GM21576 (cell line): ENCODE data around the gene WDR1.

Experiments
- ATAC-seq: cut with Tn5 transposase; IDR thresholded peaks from one replicate; pipeline ENCODE4 v1.9.1; 2021; ENCODE audit warnings: mild to moderate bottlenecking, moderate library complexity; ENCODE audit not compliant: unreplicated experiment

WDR1 gene

GRCh38 chr4:10048941-10049697, 67.5 kb downstream of the WDR1 start:
- ATAC-seq = no peak

DNA sequence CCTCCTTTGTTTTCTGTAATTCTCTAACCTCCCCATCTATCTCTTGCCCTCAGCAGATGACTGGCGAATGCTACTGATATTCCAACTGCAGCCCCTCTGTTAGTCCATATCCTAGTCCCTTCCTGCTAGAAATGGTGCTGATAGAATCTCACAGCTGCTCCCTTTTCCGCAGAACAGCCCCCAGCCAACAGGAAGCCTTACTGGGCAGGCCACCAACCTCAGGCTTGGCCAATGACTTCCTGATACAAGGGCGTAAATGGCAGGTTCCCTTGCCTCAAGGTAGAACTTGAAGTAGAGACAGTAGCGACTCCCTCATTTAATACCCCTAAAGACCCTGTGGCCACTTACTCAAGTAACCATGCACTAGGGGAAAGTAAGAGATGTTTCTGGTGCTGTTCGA, 68.6 kb downstream of the WDR1 start:
- no peak for ATAC-seq

DNA sequence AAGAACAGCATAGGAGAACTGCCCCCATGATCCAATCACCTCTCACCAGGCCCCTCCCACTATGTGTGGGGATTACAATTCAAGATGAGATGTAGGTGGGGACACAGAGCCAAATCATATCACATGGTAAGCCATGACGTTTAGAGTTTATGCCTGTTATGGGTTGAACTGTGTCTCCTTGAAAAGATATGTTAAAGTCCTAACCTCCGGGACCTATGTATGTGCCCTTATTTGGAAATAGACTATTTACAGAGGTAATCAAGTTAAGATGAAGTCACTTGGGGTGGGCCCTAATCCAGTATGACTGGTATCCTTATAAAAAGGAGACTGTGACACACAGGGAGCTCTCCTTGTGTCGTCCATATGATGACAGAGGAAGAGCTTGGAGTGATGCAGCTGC, 70.1 kb downstream of the WDR1 start:
- ATAC-seq = no peak

DNA sequence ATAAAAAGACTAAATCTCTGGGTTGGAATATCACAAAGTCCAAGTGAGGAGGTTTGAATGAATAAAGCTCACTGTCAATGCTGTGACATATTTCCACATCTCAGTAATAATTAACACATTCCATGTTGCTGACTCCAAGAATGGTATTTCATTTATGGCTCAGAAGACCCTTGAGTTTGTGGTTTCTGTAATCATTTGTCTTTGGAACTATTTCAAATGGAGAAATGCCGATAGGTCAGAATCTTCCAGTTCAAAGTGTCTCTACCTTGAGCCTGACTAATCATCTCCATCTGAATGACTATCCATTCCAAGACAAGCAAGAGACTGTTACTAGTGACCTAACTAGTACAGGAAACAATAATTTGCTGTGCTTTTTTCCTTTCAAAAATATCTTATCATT, 71.1 kb downstream of the WDR1 start:
- ATAC-seq = no peak

DNA sequence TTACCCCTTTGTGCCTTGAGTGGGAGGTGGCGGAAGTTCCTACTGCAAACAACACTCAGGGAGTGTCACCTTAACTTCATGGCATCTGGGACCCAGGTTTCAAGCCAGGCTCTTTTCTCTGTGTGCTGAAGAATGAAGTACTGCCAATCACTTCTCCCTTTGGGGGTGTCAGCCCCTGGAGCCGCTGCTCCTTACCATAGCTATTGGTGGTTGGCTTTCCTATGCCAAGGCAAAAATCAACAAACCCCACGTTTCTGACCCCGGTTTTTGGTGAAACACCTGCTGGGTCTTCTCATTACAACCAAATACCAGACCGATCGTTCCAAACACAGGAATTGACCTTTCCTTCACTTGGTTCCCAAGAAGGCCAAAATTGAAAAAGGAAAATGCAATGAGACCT, 75.6 kb downstream of the WDR1 start:
- no peak for ATAC-seq

GRCh38 chr4:10040049-10040892, 76.3 kb downstream of the WDR1 start:
- no peak for ATAC-seq

DNA sequence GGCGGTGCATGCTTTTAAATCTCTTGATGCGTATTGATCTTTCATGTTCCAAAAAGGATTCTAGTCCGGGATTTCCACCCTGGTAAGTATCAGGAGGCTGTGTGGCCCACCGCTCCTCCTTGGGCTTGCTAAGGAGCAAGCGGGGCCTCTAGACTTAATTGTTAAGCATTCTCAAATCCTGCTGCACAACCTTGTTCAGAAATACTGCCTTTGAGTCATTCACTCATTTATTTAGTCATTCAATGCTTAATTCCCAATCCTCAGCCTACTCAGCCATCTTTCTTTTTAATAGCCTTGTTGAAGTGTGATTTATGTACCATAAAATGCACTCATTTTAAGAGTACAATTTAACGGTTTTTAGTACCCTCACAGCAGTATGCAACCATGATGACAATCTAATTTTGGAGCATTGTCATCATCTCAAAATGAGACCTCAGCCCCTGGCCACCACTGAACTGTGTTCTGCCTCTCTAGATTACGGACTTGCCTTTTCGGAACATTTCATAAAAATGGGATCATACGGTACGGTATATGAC, 79.7 kb downstream of the WDR1 start:
- no peak for ATAC-seq

DNA sequence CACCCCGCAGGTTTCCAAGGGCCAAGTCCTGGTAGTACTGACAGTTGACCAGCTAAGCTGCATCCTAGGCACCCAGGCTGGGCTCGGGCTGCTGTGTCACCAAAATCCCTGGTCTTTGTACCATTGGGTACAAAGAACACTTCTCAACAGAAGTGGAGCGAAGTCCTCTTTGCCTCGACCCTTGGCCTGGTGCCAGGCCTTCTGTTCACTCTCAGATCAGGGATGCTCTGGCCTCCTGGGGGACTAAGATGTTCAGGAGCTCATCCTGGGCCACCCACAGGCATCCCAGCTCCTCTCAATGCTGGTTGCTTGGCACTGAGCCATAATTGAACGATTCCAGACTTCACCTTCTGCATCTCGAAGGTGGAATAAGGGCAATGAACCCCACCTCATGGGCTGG, 81.5 kb downstream of the WDR1 start:
- ATAC-seq = no peak

DNA sequence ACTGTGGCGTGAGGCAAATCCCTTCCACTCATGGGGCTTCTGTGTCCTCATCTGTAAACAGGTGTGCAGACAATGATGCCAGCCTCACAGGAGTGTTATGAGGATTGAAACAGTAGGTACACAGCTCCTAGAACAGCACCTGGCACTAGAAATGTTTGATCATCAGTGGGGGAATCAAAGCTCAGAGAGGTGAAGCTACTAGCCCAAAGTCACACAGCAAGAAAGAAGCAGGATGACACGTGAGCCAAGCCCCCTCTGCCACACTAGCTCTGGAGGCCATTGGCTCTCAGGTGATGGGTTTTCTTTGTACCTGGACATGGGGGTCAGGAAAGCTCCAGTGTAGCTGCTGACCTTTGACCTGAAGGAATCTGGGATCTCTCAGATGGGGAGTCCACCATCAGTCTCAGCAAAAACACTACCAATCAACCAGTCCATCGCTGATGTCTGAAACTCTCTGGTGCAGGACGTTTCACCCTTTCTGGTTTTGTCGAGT, 81.9 kb downstream of the WDR1 start:
- ATAC-seq = no peak

- ATAC-seq = no peak
These were observed 82.5 kb downstream of the WDR1 start for GRCh38 chr4:10034136-10034535.

DNA sequence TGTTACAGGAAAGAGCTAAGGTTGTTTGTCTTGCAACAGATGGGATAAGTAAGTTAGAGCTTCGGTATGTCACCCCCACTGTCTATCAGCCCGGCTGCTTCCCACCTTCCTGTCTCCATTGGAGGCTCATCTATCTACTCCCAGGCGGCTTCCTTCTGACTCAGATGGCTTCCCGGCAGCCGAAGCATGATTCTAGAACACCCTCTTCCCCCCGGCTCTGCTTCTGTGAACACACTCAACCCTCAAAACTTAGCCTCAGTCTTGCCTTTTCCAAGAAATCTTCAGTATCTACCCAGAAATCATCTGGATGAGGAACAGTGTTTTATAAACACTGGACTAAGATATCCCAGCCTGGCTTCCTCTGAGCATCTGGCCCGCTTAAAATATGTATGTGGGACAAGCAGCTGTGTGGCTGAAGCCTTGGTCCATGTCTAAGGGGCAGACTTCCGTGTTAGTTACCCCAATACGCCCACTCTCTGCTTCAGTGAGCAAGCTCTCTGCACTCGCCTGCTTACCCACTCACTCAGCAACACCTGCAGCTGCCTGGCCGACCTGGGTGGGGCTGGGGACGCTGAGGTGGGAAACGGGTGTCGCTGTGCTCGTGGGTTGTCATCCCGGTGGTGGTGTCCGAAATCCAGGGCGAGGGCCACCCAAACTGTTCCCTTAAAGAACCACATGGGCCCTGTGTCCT, 83.3 kb downstream of the WDR1 start:
- ATAC-seq = no peak

GRCh38 chr4:10032625-10033024, 84.0 kb downstream of the WDR1 start:
- no peak for ATAC-seq

DNA sequence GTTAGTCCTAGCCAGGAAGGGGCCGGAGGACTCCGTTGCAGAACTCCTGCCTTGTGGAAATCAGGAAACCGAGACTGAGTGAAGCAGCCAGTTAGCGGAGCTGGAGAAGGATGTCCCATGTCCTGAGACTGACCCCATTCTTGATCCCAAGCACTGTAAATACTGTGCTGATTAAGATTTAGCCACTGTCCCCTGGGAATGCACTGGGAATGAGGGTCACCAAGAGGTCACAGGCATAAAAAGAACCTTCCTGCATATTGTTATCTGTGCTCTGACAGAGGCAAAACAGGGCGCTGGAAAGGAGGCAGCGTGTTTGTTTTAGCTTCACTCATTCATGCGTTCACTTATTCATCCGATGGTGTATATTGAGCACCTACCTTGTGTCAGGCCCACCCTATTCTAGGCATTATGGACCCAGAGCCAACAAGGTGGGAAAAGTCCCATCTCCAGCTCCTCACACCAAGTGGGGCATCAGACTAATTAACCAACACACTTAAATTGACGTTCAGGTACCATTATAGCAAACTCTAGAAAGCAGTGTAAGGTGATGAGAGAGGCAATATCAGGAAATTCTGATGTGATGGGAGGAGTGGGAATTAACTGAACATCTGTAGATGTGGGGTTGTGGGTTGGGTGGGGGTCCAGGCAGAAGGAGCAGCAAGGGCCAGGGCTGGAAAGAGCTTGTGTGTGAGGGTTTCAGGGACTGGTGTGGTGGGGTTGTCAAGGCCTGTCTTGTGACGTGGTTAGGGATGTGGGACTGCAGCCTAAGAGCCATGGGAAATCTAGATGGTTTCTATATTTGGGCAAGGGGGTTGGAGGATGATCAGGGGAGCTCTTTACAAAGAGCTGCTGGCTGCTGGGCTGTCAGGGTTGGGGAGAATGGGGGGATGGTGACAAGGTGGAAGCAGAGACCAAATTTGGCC, 84.7 kb downstream of the WDR1 start:
- ATAC-seq = no peak

DNA sequence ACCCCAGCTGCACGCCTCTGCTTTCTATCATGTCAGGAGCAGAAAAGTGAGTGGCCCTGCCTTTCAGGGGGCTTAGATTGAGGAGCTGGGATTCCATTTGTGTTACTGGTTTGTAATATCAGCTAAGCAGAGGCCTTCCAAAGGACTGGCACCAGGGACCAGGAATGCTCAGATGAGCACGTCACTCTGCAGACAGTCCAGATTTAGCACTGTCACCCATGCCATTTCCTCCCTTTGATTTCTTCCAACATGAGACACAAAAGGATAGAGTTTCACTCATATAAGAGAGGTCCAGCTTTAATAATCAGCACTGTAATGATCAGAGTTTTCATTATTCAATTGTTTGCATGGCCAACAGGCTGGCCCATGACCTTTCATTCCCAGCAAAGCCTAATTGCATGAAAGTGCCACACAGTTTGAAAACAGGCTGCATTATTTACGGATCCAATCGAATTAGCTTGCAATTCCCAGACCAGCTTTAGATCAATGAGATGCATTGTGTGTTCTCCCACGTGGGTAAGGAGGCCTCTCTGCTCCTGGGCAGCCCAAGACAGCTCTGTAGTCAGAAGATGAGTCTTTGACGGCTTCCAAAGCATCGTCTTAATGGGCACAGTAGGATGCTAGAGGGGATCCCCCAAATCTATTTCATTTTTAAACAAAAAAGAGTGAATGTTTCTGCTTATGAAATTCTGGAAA, 85.5 kb downstream of the WDR1 start:
- ATAC-seq = no peak

- ATAC-seq = no peak
These were observed 87.2 kb downstream of the WDR1 start for GRCh38 chr4:10029403-10029802.

- no peak for ATAC-seq
These were observed 87.7 kb downstream of the WDR1 start for GRCh38 chr4:10028910-10029309.

GRCh38 chr4:10026485-10026884, 90.1 kb downstream of the WDR1 start:
- ATAC-seq = no peak

DNA sequence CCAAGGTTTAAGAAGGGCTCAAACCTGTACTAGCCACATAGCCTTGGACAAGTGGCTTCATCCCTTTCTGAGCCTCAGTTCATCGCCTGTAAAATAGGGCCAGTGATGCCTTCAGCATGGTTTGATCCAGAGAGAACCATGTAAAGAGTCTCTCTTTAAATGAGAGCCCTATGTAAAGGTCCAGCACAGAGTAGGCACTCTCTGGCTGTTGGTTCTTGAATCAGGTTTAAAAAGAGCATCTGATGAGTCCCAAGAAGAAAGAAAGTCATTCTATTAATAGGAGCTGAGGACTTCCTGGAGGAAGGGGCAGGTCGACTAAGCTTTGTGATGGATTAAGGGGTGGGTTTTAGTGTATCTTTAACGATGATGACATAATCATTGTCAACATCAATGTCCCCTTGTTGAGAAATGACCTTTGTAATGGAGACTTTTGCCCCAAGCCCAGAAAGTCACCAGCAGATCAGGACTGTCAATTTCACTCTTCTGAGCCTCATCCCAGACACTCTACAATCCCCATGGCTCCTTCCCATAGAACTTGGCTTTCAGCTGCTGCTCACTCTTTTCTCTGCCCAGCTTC, 91.3 kb downstream of the WDR1 start:
- no peak for ATAC-seq
